Measurements from ENCODE around the gene RPS6KA2. TPM values are rescaled to one million over a fixed set of nuclear protein-coding genes. Genes with fewer than 3 reads are reported as not detected.
"Not testable (repeated sequence)": the region's sequence is repeated elsewhere in the genome, so short reads cannot be mapped to it uniquely, and the experiment has no call there.

The RPS6KA2 gene
- total RNA-seq, 1 experiment from 2014 or later, result 43.7 TPM

GRCh38 chr6:166402582-166403277 lies 224.3 kb downstream of the RPS6KA2 start:
- DNase-seq (ENCODE audit: low read depth), result peak; percentile 67

DNA sequence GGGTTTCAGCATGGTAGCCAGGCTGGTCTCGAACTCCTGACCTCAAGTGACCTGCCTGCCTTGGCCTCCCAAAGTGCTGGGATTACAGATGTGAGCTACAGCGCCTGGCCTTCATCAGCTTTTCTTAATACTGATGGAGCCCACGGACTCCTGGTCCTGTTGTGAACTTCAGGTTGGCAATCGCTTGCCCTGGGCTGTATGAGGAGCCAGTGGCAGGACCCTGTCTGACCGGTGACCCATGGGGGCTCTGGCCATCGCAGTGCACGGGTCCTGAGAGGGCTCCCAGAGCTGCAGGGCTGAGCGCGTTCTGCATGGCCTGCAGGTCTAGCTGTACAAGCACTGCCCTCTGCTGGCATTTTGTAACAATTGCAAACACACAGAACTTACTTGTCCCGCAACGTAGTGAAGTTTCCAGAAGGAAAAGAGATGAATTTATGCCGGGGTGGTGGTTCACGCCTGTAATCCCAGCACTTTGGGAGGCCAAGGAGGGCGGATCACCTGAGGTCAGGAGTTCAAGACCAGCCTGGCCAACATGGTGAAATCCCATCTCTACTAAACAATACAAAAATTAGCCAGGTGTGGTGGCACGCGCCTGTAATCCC lies 226.3 kb downstream of the RPS6KA2 start:
- DNase-seq (ENCODE audit: low read depth), result peak; percentile 64

- no peak for DNase-seq (ENCODE audit: low read depth)
These were observed 226.9 kb downstream of the RPS6KA2 start for GRCh38 chr6:166400181-166400580.

DNA sequence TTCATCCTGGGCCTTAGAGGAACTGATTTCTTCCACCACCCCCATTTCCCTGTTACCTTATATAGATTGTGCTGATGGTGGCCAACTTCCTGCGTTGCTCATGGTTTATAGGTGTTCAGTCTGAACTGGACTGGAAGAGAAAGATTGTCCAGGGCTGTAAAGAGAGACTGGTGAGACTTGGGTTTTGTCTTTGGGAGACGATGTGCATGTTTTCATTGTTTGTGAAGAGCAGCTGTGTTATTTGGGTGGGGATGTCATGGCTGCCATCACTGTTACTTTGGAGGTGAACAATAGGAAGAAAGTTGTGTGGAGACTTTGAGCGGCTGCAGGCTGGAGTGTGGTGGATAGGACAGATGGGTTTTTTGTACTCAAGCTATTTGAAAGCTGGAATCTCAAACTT lies 228.7 kb downstream of the RPS6KA2 start:
- DNase-seq (ENCODE audit: low read depth), result no peak

DNA sequence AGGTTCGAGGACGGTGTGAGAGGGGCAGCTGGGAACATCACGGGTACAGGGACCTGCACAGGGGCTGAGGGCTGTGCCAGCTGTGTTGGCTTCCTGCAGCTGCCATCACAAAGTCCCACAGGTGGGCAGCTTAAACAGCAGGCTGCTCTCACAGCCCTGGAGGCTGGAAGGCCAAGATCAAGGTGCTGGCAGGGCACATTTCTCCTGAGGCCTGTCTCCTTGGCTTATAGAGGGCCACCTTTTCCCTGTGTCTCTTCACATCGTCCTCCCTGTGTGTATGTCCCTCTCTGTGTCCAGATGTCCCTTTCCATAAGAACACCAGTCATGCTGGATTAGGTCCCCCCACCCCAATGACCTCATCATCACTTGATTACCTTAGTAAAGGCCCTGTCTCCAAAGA lies 229.2 kb downstream of the RPS6KA2 start:
- no peak for DNase-seq (ENCODE audit: low read depth)

GRCh38 chr6:166395778-166396177 lies 231.3 kb downstream of the RPS6KA2 start:
- DNase-seq (ENCODE audit: low read depth), result no peak

GRCh38 chr6:166395351-166395750 lies 231.7 kb downstream of the RPS6KA2 start:
- no peak for DNase-seq (ENCODE audit: low read depth)

- no peak for DNase-seq (ENCODE audit: low read depth)
These were observed 232.8 kb downstream of the RPS6KA2 start for GRCh38 chr6:166394036-166394892.

- no peak for DNase-seq (ENCODE audit: low read depth)
These were observed 233.6 kb downstream of the RPS6KA2 start for GRCh38 chr6:166393535-166393823.

GRCh38 chr6:166392755-166393534 lies 234.1 kb downstream of the RPS6KA2 start:
- DNase-seq (ENCODE audit: low read depth), result not testable (repeated sequence)

GRCh38 chr6:166389119-166389518 lies 237.9 kb downstream of the RPS6KA2 start:
- no peak for DNase-seq (ENCODE audit: low read depth)

DNA sequence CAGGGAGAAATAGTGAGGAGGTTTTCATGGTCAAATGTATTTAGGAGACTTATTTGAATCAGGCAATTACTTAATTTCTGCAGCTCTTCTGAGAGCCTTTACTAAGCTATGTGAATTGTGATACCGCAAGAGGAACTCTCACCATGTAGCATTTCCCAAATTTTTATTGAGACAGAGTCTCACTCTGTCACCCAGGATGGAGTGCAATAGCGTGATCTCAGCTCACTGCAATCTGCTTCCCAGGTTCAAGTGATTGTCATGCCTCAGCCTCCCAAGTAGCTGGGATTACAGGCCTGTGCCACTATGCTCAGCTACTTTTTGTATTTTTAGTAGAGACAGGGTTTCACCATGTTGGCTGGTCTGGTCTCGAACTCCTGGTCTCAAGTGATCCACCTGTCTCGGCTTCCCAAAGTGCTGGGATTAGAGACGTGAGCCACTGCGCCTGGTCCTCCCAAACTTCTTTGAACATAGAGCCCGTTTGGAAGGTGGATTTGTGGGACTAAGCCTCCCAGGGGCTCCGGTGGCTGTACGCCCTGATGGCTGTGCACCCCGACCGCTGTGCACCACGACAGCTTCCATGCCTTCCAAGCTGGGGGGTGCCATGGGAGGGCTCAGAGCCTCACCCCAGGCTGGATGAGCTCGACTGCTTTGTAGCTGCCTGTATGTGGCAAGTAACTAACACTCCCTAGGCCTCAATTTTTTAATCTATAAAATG lies 238.6 kb downstream of the RPS6KA2 start:
- DNase-seq (ENCODE audit: low read depth), result no peak

- DNase-seq (ENCODE audit: low read depth), result no peak
These were observed 239.3 kb downstream of the RPS6KA2 start for GRCh38 chr6:166387642-166388289.

DNA sequence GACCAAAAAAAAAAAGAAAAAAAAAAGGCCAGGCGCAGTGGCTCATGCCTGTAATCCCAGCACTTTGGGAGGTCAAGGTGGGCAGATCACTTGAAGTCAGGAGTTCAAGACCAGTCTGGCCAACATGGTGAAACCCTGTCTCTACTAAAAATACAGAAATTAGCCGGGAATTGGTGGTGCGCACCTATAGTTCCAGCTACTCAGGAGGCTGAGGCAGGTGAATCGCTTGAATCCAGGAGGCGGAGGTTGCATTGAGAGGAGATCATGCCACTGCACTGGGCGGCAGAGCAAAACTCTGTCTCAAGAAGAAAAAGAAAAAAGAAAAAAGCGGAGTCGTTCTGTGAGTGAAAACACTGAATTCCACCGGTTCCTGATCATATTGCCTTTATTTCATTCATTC lies 240.0 kb downstream of the RPS6KA2 start:
- DNase-seq (ENCODE audit: low read depth), result not testable (repeated sequence)

DNA sequence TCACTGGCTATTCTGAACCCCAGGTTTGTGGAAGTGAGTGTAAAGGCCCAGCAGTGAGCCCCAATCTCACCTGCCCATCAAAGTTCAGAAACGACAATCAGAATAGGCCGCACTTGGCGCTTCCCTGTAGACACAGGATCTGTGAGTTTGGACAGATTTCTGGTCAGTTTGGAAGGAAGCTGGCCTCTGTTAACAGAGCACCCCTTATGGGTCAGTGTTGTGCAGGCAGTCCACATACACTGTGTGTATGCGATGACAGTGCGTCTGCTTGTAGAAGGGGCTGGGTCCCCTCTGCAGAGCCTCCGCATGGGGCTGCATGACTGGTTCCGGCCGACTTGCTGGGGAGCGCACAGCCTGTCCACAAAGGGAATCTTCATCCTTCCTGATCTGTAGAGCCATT lies 240.9 kb downstream of the RPS6KA2 start:
- DNase-seq (ENCODE audit: low read depth), result no peak

DNA sequence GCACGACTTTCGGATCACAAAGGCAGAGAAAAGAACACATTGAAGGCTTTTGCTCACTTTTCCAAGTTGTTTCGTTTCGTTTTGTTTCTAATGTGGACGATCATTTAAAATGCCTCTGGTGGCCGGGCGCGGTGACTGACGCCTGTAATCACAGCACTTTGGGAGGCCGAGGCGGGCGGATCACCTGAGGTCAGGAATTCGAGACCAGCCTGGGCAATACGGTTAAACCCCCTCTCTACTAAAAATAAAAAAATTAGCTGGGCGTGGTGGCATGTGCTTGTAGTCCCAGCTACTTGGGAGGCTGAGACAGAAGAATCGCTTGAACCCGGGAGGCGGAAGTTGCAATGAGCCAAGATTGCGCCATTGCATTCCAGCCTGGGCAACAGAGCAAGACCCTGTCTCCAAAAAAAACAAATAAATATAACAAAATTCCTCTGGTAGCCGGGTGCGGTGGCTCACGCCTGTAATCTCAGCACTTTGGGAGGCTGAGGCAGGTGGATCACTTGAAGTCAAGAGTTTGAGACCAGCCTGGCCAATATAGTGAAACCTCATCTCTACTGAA lies 243.2 kb downstream of the RPS6KA2 start:
- not testable (repeated sequence) for DNase-seq (ENCODE audit: low read depth)

DNA sequence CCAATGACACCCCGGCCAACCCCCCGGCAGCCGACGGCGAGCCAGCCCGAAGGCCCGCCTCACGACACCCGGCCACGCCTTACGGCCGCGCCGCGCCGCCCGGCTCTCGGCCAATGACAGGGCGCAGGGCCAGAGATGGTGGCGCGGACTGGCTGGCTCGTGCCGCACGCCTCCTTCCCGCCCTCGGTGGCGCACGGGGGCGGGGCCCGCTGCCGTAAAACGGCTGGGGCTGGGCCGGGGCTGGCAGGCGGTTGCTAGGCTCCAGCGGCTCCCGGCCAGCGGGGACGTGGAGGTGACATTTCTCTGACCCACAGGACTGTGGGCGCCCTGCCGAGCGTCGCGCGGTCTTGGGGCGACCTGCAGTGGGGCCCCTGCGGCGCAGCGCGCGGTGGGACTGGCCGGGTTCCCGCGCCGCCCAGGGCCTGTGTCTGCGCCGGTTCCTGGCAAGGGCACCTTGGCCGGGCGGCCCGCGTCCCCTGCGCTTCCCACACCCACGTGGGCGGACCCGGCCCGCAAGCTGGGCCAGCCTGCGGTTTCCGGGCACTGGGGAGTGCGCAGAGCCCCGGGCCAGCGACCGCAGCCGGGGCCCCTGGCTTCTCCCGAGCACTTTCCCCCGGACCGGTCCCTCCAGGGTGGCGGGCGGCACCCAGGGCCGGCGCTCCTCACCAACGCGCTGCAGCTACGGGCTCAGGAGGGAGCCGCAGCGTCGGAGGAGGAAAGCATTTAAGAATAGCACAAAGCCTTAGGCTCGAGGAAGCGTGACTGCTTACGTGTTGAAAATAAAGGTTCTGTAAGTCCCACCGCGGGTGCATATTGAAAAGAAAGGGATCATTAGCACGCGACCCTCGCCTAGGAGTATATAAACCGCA lies 243.9 kb downstream of the RPS6KA2 start, which contains the start of gene MPC1:
Gene MPC1 (minus strand): TSS at position 8 of the 869 bp plus-strand sequence. CDS start 64 bp downstream, outside the sequence.
- peak; percentile 92 for DNase-seq (ENCODE audit: low read depth)

- DNase-seq (ENCODE audit: low read depth), result no peak
These were observed 244.5 kb downstream of the RPS6KA2 start for GRCh38 chr6:166382500-166382932.
